HCT116 (cell line): ENCODE results near the gene CNTNAP2. TPM values are rescaled to one million over a fixed set of nuclear protein-coding genes. Genes with fewer than 3 reads are reported as not detected.

ENCODE experiments used
- ATAC-seq: fragments of 200-7000 bp; cut with Tn5 transposase; 2 replicates; pipeline ENCODE4 v1.9.1; 2020; ENCODE audit warnings: mild to moderate bottlenecking, moderate library complexity
- BruUV-seq: library from RNA; stranded (reverse); fragments of 400-500 nt; replicated peaks from 2 replicates; lab custom pipeline; 2021; lab: Mats Ljungman, UMichigan
- CTCF ChIA-PET: fragments of 300-600 bp; sonication (Branson Sonifier 250); formaldehyde crosslinking; loops from one replicate; lab custom pipeline; 2021; ENCODE audit warnings: antibody characterized with exemption; lab: Charles Lee
- POLR2A ChIA-PET: fragments of 300-600, 350-600 bp; sonication (Branson Sonifier 250); formaldehyde crosslinking; loops from one replicate; lab custom pipeline; 2021; ENCODE audit warnings: antibody characterized with exemption; lab: Charles Lee
- RAD21 ChIA-PET, 2 experiments: fragments of 300-600 bp; sonication (Branson Sonifier 250); formaldehyde crosslinking; loops; one replicate each; lab custom pipeline; 2023; ENCODE audit warnings: low total read pairs in 2 of 2; ENCODE audit not compliant: uncharacterized antibody in 2 of 2, unreplicated experiment in 2 of 2, low non-redundant PET in 1 of 2; lab: Charles Lee
- DNase-seq: peaks from one replicate; pipeline ENCODE4 v3.0.0-alpha.2; 2010; ENCODE audit warnings: low read depth, low spot score
- H2AFZ ChIP-seq: fragments of 200-600 bp; shearing (Covaris generic), sonication (generic); 2 replicates; pipeline ENCODE4 v1.6.1; 2017; ENCODE audit warnings: low read depth, mixed run types, mixed read lengths, antibody characterized with exemption, low read length; ENCODE audit not compliant: poor library complexity, severe bottlenecking
- H3K27ac ChIP-seq: 2 replicates; pipeline ENCODE4 v1.5.1; 2012; ENCODE audit warnings: low read depth, low read length
- H3K27me3 ChIP-seq: fragments of 200-600 bp; sonication (generic); 2 replicates; pipeline ENCODE4 v1.6.1; 2016; ENCODE audit warnings: mixed run types, low read length, mixed read lengths; ENCODE audit not compliant: insufficient read depth
- H3K36me3 ChIP-seq, 2 experiments: fragments of 200-500 bp in 1 of 2; fragments of 200-600 bp in 1 of 2; sonication (Bioruptor generic) in 1 of 2; sonication (generic) in 1 of 2; 2 replicates each; pipeline versions ENCODE4 v1.5.1 to v1.6.1; 2014 to 2016; ENCODE audit warnings: low read length in 2 of 2, inconsistent platforms in 1 of 2, mixed read lengths in 1 of 2, mixed run types in 1 of 2; ENCODE audit not compliant: insufficient read depth in 2 of 2, control insufficient read depth in 1 of 2
- H3K4me1 ChIP-seq, 2 experiments: fragments of 200-600 bp in 1 of 2; sonication (generic) in 1 of 2; 2 replicates each; pipeline versions ENCODE4 v1.5.1 to v1.6.1; 2012 to 2017; ENCODE audit warnings: low read length in 2 of 2, inconsistent platforms in 1 of 2, mild to moderate bottlenecking in 1 of 2, mixed read lengths in 1 of 2, mixed run types in 1 of 2, moderate library complexity in 1 of 2; ENCODE audit not compliant: insufficient read depth in 2 of 2, control insufficient read depth in 1 of 2
- H3K4me2 ChIP-seq: fragments of 200-600 bp; sonication (generic); 2 replicates; pipeline ENCODE4 v1.6.1; 2017; ENCODE audit warnings: mixed run types, low read length, mixed read lengths
- H3K4me3 ChIP-seq, 2 experiments: fragments of 200-600 bp in 1 of 2; sonication (generic) in 1 of 2; replicated peaks in 1 of 2; 2 replicates each; pipeline ENCODE4 v1.5.1; 2011 to 2016; ENCODE audit warnings: low read length in 2 of 2, control low read depth in 1 of 2, low read depth in 1 of 2, mild to moderate bottlenecking in 1 of 2, mixed read lengths in 1 of 2, mixed run types in 1 of 2
- H3K79me2 ChIP-seq: fragments of 200-600 bp; sonication (generic); 2 replicates; pipeline ENCODE4 v1.6.1; 2017; ENCODE audit warnings: mild to moderate bottlenecking, mixed run types, low read length, moderate library complexity, mixed read lengths; ENCODE audit not compliant: insufficient read depth
- H3K9ac ChIP-seq: fragments of 200-600 bp; sonication (generic); 2 replicates; pipeline ENCODE4 v1.6.1; 2016; ENCODE audit warnings: low read length, mixed read lengths
- H3K9me2 ChIP-seq: fragments of 200-600 bp; sonication (generic), shearing (Covaris generic); 2 replicates; pipeline ENCODE4 v1.6.1; 2017; ENCODE audit warnings: mixed run types, mild to moderate bottlenecking, moderate library complexity; ENCODE audit not compliant: insufficient read depth
- H3K9me3 ChIP-seq, 2 experiments: fragments of 200-500 bp in 1 of 2; fragments of 200-600 bp in 1 of 2; sonication (Bioruptor generic) in 1 of 2; sonication (generic) in 1 of 2; 2 replicates each; pipeline ENCODE4 v1.6.1; 2014 to 2017; ENCODE audit warnings: low read length in 2 of 2, mixed read lengths in 2 of 2, inconsistent platforms in 1 of 2, low read depth in 1 of 2, mild to moderate bottlenecking in 1 of 2, mixed run types in 1 of 2, moderate library complexity in 1 of 2; ENCODE audit not compliant: control insufficient read depth in 1 of 2, insufficient read depth in 1 of 2
- H4K20me1 ChIP-seq: fragments of 200-600 bp; sonication (generic), shearing (Covaris generic); 2 replicates; pipeline ENCODE4 v1.6.1; 2017; ENCODE audit warnings: mixed run types, mild to moderate bottlenecking, moderate library complexity; ENCODE audit not compliant: insufficient read depth
- ATF3 ChIP-seq: IDR thresholded peaks from 2 replicates; pipeline ENCODE4 v1.6.1; 2012
- CEBPB ChIP-seq: IDR thresholded peaks from 2 replicates; pipeline ENCODE4 v1.6.1; 2012; ENCODE audit warnings: low read depth
- CTCF ChIP-seq, 3 experiments: fragments of 200-600 bp in 1 of 3; sonication (generic) in 1 of 3; IDR thresholded peaks in 2 of 3; conservative IDR thresholded peaks in 1 of 3; 2 replicates each; pipeline ENCODE4 v1.5.1; 2012 to 2017; ENCODE audit warnings: low read depth in 2 of 3, low read length in 2 of 3, antibody characterized with exemption in 1 of 3, borderline replicate concordance in 1 of 3, control low read depth in 1 of 3, mild to moderate bottlenecking in 1 of 3, mixed read lengths in 1 of 3, mixed run types in 1 of 3, moderate library complexity in 1 of 3; ENCODE audit not compliant: insufficient read depth in 1 of 3
- EGR1 ChIP-seq: IDR thresholded peaks from 2 replicates; pipeline ENCODE4 v1.6.1; 2012; ENCODE audit warnings: low read depth
- FOSL1 ChIP-seq: IDR thresholded peaks from 2 replicates; pipeline ENCODE4 v1.6.1; 2012; ENCODE audit warnings: low read depth
- MAX ChIP-seq: IDR thresholded peaks from 2 replicates; pipeline ENCODE4 v1.6.1; 2012
- POLR2AphosphoS5 ChIP-seq: IDR thresholded peaks from 2 replicates; pipeline ENCODE4 v1.6.1; 2011; ENCODE audit warnings: mild to moderate bottlenecking, low read depth, low read length, moderate library complexity
- RAD21 ChIP-seq: IDR thresholded peaks from 2 replicates; pipeline ENCODE4 v1.6.1; 2012; ENCODE audit warnings: low read depth, mild to moderate bottlenecking
- SIN3A ChIP-seq: IDR thresholded peaks from 2 replicates; pipeline ENCODE4 v1.6.1; 2012; ENCODE audit warnings: low read depth
- SP1 ChIP-seq: IDR thresholded peaks from 2 replicates; pipeline ENCODE4 v1.6.1; 2012; ENCODE audit warnings: low read depth
- SRF ChIP-seq: IDR thresholded peaks from 2 replicates; pipeline ENCODE4 v1.6.1; 2012; ENCODE audit warnings: low read depth
- TCF7L2 ChIP-seq: IDR thresholded peaks from 2 replicates; pipeline ENCODE4 v1.7.0; 2011; ENCODE audit warnings: borderline replicate concordance, inconsistent platforms; ENCODE audit not compliant: insufficient read depth, insufficient read length; ENCODE audit errors: extremely low read depth
- YY1 ChIP-seq: IDR thresholded peaks from 2 replicates; pipeline ENCODE4 v1.6.1; 2011; ENCODE audit warnings: low read length, low read depth, moderate library complexity, mild to moderate bottlenecking; ENCODE audit not compliant: insufficient replicate concordance; ENCODE audit errors: extremely low read depth
- ZBTB33 ChIP-seq: IDR thresholded peaks from 2 replicates; pipeline ENCODE4 v1.6.1; 2011; ENCODE audit warnings: mild to moderate bottlenecking, low read length, moderate library complexity; ENCODE audit not compliant: insufficient replicate concordance; ENCODE audit errors: extremely low read depth
- intact Hi-C: fragments of 100-400 bp; cut with micrococcal nuclease; formaldehyde crosslinking; loops from 2 replicates; pipeline ENCODE4 v1.10.0; 2022
- total RNA-seq: library from RNA; stranded (reverse); gene quantifications from one replicate; pipeline ENCODE4 v1.2.1, GENCODE V29; 2021; ENCODE audit not compliant: unreplicated experiment

CNTNAP2 gene
- total RNA-seq, 1 experiment from 2014 or later = 0.37 TPM

- TF ChIP-seq TCF7L2 (no peak), SRF (no peak), SIN3A (no peak), EGR1 (no peak), CEBPB (no peak), SP1 (no peak), RAD21 (no peak), POLR2AphosphoS5 (no peak), MAX (no peak)
These were observed 603.6 kb downstream of the CNTNAP2 start (continued) for GRCh38 chr7:146720195-146720594.

- intact Hi-C loops = no loop called here
- Histone ChIP-seq H3K36me3 (no peaks in the 10 kb centered on the region), H2AFZ (no peak overlapping the region), H3K79me2 (no peaks in the 10 kb centered on the region), H3K9me3 (peaks cover 11 to 37% of the 10 kb centered on the region in 2 experiments; a peak in 2 of 4 replicates), H3K27ac (no peak overlapping the region), H3K9me2 (no peaks in the 10 kb centered on the region), H3K4me3 (no peak overlapping the region), H3K4me2 (no peak overlapping the region), H3K9ac (no peak overlapping the region), H4K20me1 (no peaks in the 10 kb centered on the region), H3K27me3 (no peaks in the 10 kb centered on the region), H3K4me1 (no peaks in the 10 kb centered on the region)
- ChIA-PET CTCF (no interaction called here), RAD21 (no interaction called here), POLR2A (no interaction called here)
- DNase-seq (no peak), ATAC-seq (no peak)
- BruUV-seq = no TSS peak
- no peak for TF ChIP-seq CTCF (IDR thresholded peaks at IDR 0.05 in 2 of 3, conservative IDR thresholded peaks at IDR 0.05 in 1 of 3; ENCODE audit: borderline replicate concordance in 1 of 3, insufficient read depth in 1 of 3, low read depth in 2 of 3, low read length in 2 of 3)
- TF ChIP-seq RAD21 = no peak
- no peak for TF ChIP-seq YY1
- TF ChIP-seq ATF3 = no peak
- no peak for TF ChIP-seq EGR1
- TF ChIP-seq ZBTB33 = no peak
- TF ChIP-seq FOSL1 = no peak
These were observed 606.4 kb downstream of the CNTNAP2 start for GRCh38 chr7:146722986-146723385.
